Heart right ventricle (tissue), 16 donors: ENCODE measurements around the gene MED4. TPM values are rescaled to one million over a fixed set of nuclear protein-coding genes. Genes with fewer than 3 reads are reported as not detected.

Experiments
- ATAC-seq, 8 donors: fragments of 200-7000 bp; cut with Tn5 transposase; one replicate each; pipeline ENCODE4 v1.9.1; 2020; ENCODE audit warnings: mild to moderate bottlenecking in 8 of 8, moderate library complexity in 8 of 8, moderate number of reproducible peaks in 1 of 8
- DNase-seq, 2 donors: peaks; one replicate each; pipeline ENCODE4 v3.0.0-alpha.2; 2020
- H3K27ac ChIP-seq, 10 donors: fragments of 200-600 bp; sonication (generic) in 2 of 10; one replicate each; pipeline versions ENCODE4 v1.5.0 to v1.8.0; 2020 to 2022; ENCODE audit warnings: mild to moderate bottlenecking in 3 of 10
- H3K27me3 ChIP-seq, 7 donors: fragments of 200-600 bp; one replicate each; pipeline ENCODE4 v1.8.0; 2021 to 2022; ENCODE audit warnings: mild to moderate bottlenecking in 2 of 7
- H3K36me3 ChIP-seq, 9 donors: fragments of 200-600 bp; sonication (generic) in 1 of 9; one replicate each; pipeline versions ENCODE4 v1.5.0 to v1.8.0; 2020 to 2022; ENCODE audit warnings: mild to moderate bottlenecking in 2 of 9
- H3K4me1 ChIP-seq, 9 donors: fragments of 200-600 bp; sonication (generic) in 1 of 9; one replicate each; pipeline versions ENCODE4 v1.5.0 to v1.8.0; 2020 to 2022; ENCODE audit warnings: mild to moderate bottlenecking in 4 of 9
- H3K4me3 ChIP-seq, 10 donors: fragments of 200-600 bp; sonication (generic) in 2 of 10; one replicate each; pipeline versions ENCODE4 v1.5.0 to v1.8.0; 2020 to 2022; ENCODE audit warnings: mild to moderate bottlenecking in 7 of 10, moderate library complexity in 2 of 10
- H3K9me3 ChIP-seq, 11 donors: fragments of 200-600 bp in 10 of 11; sonication (generic) in 2 of 11; one replicate each; pipeline versions ENCODE4 v1.5.0 to v1.8.0; 2013 to 2022; ENCODE audit warnings: mild to moderate bottlenecking in 2 of 11, control low read depth in 1 of 11, moderate library complexity in 1 of 11
- CTCF ChIP-seq, 9 donors: fragments of 200-600 bp; sonication (generic) in 2 of 9; IDR thresholded peaks; one replicate each; pipeline versions ENCODE4 v1.5.0 to v1.8.0; 2021 to 2022; ENCODE audit warnings: antibody characterized with exemption in 9 of 9, mild to moderate bottlenecking in 5 of 9, moderate library complexity in 1 of 9
- WGBS, 2 donors: extraction: QIAGEN DNeasy Blood & Tissue Kit; methylation state at CpG; one replicate each; pipeline ENCODE4 v1.1.7; 2013; ENCODE audit warnings: inconsistent platforms in 1 of 2; 5-methylcytosine and 5-hydroxymethylcytosine counted together
- intact Hi-C, 10 donors: fragments of 100-400 bp; cut with DNase I; formaldehyde crosslinking; loops; one replicate each; pipeline versions ENCODE4 v1.11.1 to v1.14.2; 2022
- polyA plus RNA-seq, 2 donors: library from polyadenylated mRNA; stranded (reverse); fragments of 200-250 nt; gene quantifications; one replicate each; pipeline ENCODE4 v1.2.3, GENCODE V29; 2013
- total RNA-seq, 10 donors: library from RNA; stranded (reverse); fragmentation: NEBNext Ultra II Directional in 3 of 10; extraction: Animal tissue kit (Norgen Biotek cat#: 25700) in 3 of 10; gene quantifications; one replicate each; pipeline versions ENCODE4 v1.2.1 to v1.2.4, GENCODE V29; 2021 to 2023
- donor health status: Arrhythmogenic right ventricular cardiomyopathy.
- donor health status: ischemic (EF 13 %, LVEDD 7.1; RV severe dilation, severe dysfunction).
- donor health status: healthy with polysubstance abuse.
- donor health status: DM: no; HTN: yes; CAD: no.
- donor health status: DM: no; HTN: no; CAD: no.
- donor health status: ischemic (EF 25% LVEDD 6.9; RV normal size, moderate dysfunction).
- donor health status: ischemic (EF 25% LVEDD 5.7; RV mildly dilated, moderate dysfunction).
- donor health status: healthy.
- donor health status: DM: yes; HTN: yes; CAD: no.
- donor health status: Ischemic cardiomyopathy.
- donor health status: ischemic (EF 35%, LVEDD 5.7; RV mildly dilated, moderate dysfunction).
- donor health status: nonischemic (EF 11% LVEDD 7.7; RV severe dilation, severe dysfunction).
- donor health status: DM: yes; HTN: yes; CAD: no.
- donor health status: PGD.
- donor health status: ischemic (EF 29% LVEDD 5.4; RV normal size, mild dysfunction).
- donor health status: nonischemic (EF 23%, LVEDD 6.1; RV moderate dilation, normal function).

Gene MED4
- total and polyA plus RNA-seq, 12 donors, result 42.7 to 57.7 (median 47.5) TPM

- no peak overlapping the region for H3K4me3 ChIP-seq
- no peak for TF ChIP-seq CTCF (IDR thresholded peaks at IDR 0.05)
- ATAC-seq, result no peak
- H3K4me1 ChIP-seq, result peaks cover 0 to 28% (median 21%) of the 10 kb centered on the region in 9 donors
- H3K27ac ChIP-seq, result no peak overlapping the region
- H3K36me3 ChIP-seq, result no peaks in the 10 kb centered on the region
- no peak for DNase-seq
- intact Hi-C loops, result no loop called here
- 95 to 96% methylated on average over 5 of the region's 5 CpGs for WGBS, 2 donors
- no peaks in the 10 kb centered on the region for H3K9me3 ChIP-seq
- H3K27me3 ChIP-seq, result no peaks in the 10 kb centered on the region
These were observed 23.1 kb upstream of the MED4 start for GRCh38 chr13:48118030-48118429.

GRCh38 chr13:48116808-48117207 is 21.9 kb upstream of the MED4 start:
- Histone ChIP-seq H3K4me3 (no peak overlapping the region), H3K36me3 (no peaks in the 10 kb centered on the region), H3K27ac (no peak overlapping the region), H3K4me1 (peaks cover 0 to 34% (median 24%) of the 10 kb centered on the region in 9 donors), H3K27me3 (no peaks in the 10 kb centered on the region), H3K9me3 (no peaks in the 10 kb centered on the region)
- intact Hi-C loops, result no loop called here
- 59 to 63% methylated on average over 3 of the region's 3 CpGs for WGBS, 2 donors
- TF ChIP-seq CTCF (IDR thresholded peaks at IDR 0.05), result no peak
- no peak for ATAC-seq
- no peak for DNase-seq

- Histone ChIP-seq H3K4me3 (no peak overlapping the region), H3K27ac (peak overlapping the region in 5 of 10 donors; percentile 0 to 91 (median 20)), H3K27me3 (no peaks in the 10 kb centered on the region), H3K4me1 (peaks cover 0 to 53% (median 42%) of the 10 kb centered on the region in 9 donors), H3K36me3 (no peaks in the 10 kb centered on the region), H3K9me3 (no peaks in the 10 kb centered on the region)
- ATAC-seq, result no peak
- intact Hi-C loops, result no loop called here
- no peak for TF ChIP-seq CTCF (IDR thresholded peaks at IDR 0.05)
- WGBS, 2 donors, result 92 to 97% methylated on average over 1 of the region's 1 CpG
- DNase-seq, result no peak
These were observed 18.8 kb upstream of the MED4 start for GRCh38 chr13:48113756-48114130.

- Histone ChIP-seq H3K36me3 (no peaks in the 10 kb centered on the region), H3K9me3 (no peaks in the 10 kb centered on the region), H3K4me1 (peaks cover 0 to 55% (median 42%) of the 10 kb centered on the region in 9 donors), H3K27ac (peak overlapping the region in 6 of 10 donors; percentile 12 to 91 (median 66)), H3K4me3 (no peak overlapping the region), H3K27me3 (no peaks in the 10 kb centered on the region)
- intact Hi-C loops, result no loop called here
- no peak for ATAC-seq
- no peak for DNase-seq
- TF ChIP-seq CTCF (IDR thresholded peaks at IDR 0.05), result no peak
- WGBS, 2 donors, result 80 to 84% methylated on average over 5 of the region's 5 CpGs
These were observed 18.2 kb upstream of the MED4 start for GRCh38 chr13:48112896-48113755.
